ENCODE data around the gene IFITM10.
"Not testable (repeated sequence)": the region's sequence is repeated elsewhere in the genome, so short reads cannot be mapped to it uniquely, and the experiment has no call there.

The IFITM10 gene

GRCh38 chr11:1776331-1776851, 26.0 kb upstream of the IFITM10 start:
- H3K27me3 ChIP-seq (ENCODE audit: control insufficient read depth, insufficient read depth, low read length) = no peaks in the 10 kb centered on the region
- H3K9ac ChIP-seq (ENCODE audit: low read depth, low read length) = no peak overlapping the region
- H3K4me3 ChIP-seq (ENCODE audit: low read depth, low read length) = no peak overlapping the region
- H3K9me3 ChIP-seq (ENCODE audit: control insufficient read depth, insufficient read depth, low read length) = no peaks in the 10 kb centered on the region
- H3K4me1 ChIP-seq (ENCODE audit: control insufficient read depth, insufficient read depth, low read length) = peaks cover 8% of the 10 kb centered on the region
- no peaks in the 10 kb centered on the region for H3K36me3 ChIP-seq (ENCODE audit: control insufficient read depth, insufficient read depth, low read length)

- Histone ChIP-seq H3K4me1 (ENCODE audit: control insufficient read depth, insufficient read depth, low read length) (peaks cover 8% of the 10 kb centered on the region), H3K4me3 (ENCODE audit: low read depth, low read length) (no peak overlapping the region), H3K27me3 (ENCODE audit: control insufficient read depth, insufficient read depth, low read length) (no peaks in the 10 kb centered on the region), H3K9me3 (ENCODE audit: control insufficient read depth, insufficient read depth, low read length) (no peaks in the 10 kb centered on the region), H3K9ac (ENCODE audit: low read depth, low read length) (no peak overlapping the region), H3K36me3 (ENCODE audit: control insufficient read depth, insufficient read depth, low read length) (no peaks in the 10 kb centered on the region)
These were observed 24.5 kb upstream of the IFITM10 start for GRCh38 chr11:1774886-1775285.

GRCh38 chr11:1773994-1774550, 23.7 kb upstream of the IFITM10 start:
- H3K4me1 ChIP-seq (ENCODE audit: control insufficient read depth, insufficient read depth, low read length) = peaks cover 8% of the 10 kb centered on the region
- no peak overlapping the region for H3K9ac ChIP-seq (ENCODE audit: low read depth, low read length)
- no peaks in the 10 kb centered on the region for H3K36me3 ChIP-seq (ENCODE audit: control insufficient read depth, insufficient read depth, low read length)
- no peaks in the 10 kb centered on the region for H3K9me3 ChIP-seq (ENCODE audit: control insufficient read depth, insufficient read depth, low read length)
- H3K4me3 ChIP-seq (ENCODE audit: low read depth, low read length) = no peak overlapping the region
- no peaks in the 10 kb centered on the region for H3K27me3 ChIP-seq (ENCODE audit: control insufficient read depth, insufficient read depth, low read length)

GRCh38 chr11:1773131-1773993, 23.0 kb upstream of the IFITM10 start:
- H3K36me3 ChIP-seq (ENCODE audit: control insufficient read depth, insufficient read depth, low read length) = no peaks in the 10 kb centered on the region
- H3K9me3 ChIP-seq (ENCODE audit: control insufficient read depth, insufficient read depth, low read length) = no peaks in the 10 kb centered on the region
- no peaks in the 10 kb centered on the region for H3K27me3 ChIP-seq (ENCODE audit: control insufficient read depth, insufficient read depth, low read length)
- H3K4me1 ChIP-seq (ENCODE audit: control insufficient read depth, insufficient read depth, low read length) = peaks cover 8% of the 10 kb centered on the region
- no peak overlapping the region for H3K9ac ChIP-seq (ENCODE audit: low read depth, low read length)
- H3K4me3 ChIP-seq (ENCODE audit: low read depth, low read length) = no peak overlapping the region

DNA sequence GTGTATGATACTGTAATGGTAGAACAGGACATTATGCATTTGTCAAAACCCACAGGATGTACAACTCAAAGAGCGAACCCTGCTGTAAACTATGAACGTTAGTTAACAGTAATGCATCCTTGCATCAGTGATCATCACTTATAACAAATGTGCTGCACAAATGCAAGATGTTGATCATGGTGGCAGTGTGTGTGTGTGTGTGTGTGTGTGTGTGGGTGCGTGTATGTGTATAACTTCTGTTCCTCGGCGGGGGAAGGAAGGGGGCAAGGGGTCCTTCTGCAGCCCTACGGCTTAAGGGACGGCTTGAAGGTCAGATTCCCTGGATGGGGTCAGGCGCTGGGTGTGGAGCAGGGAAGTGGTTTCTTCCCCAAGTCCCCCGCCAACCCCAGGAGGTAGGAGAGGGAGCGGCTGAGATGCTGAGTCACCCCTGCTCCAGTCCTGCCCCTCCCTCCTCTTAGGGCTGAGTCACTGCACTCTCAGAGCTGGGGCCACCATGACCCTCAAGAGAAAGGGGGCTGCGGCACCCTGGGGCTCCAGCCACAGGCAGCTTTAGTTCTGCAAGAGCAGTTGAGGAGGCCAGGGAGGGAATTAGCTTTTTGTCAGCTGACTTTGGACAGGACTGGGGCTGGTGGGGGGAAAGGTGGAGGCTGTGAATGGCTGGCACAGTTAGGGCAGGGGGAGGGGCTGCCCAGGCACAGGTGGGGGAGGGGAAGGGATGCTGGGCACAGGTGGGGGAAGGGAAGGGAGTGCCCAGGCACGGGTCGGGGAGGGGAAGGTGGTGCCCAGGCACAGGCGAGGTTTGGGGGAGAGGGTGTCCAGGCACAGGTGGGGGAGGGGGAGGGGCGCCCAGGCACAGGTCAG, 22.1 kb upstream of the IFITM10 start:
- Histone ChIP-seq H3K4me3 (ENCODE audit: low read depth, low read length) (peak overlapping the region; percentile 11), H3K9ac (ENCODE audit: low read depth, low read length) (no peak overlapping the region), H3K27me3 (ENCODE audit: control insufficient read depth, insufficient read depth, low read length) (no peaks in the 10 kb centered on the region), H3K4me1 (ENCODE audit: control insufficient read depth, insufficient read depth, low read length) (peaks cover 8% of the 10 kb centered on the region), H3K9me3 (ENCODE audit: control insufficient read depth, insufficient read depth, low read length) (no peaks in the 10 kb centered on the region), H3K36me3 (ENCODE audit: control insufficient read depth, insufficient read depth, low read length) (no peaks in the 10 kb centered on the region)

- Histone ChIP-seq H3K27me3 (ENCODE audit: control insufficient read depth, insufficient read depth, low read length) (no peaks in the 10 kb centered on the region), H3K9me3 (ENCODE audit: control insufficient read depth, insufficient read depth, low read length) (no peaks in the 10 kb centered on the region), H3K4me3 (ENCODE audit: low read depth, low read length) (no peak overlapping the region), H3K36me3 (ENCODE audit: control insufficient read depth, insufficient read depth, low read length) (no peaks in the 10 kb centered on the region), H3K4me1 (ENCODE audit: control insufficient read depth, insufficient read depth, low read length) (peaks cover 8% of the 10 kb centered on the region), H3K9ac (ENCODE audit: low read depth, low read length) (no peak overlapping the region)
These were observed 21.3 kb upstream of the IFITM10 start for GRCh38 chr11:1771700-1772099.

GRCh38 chr11:1771273-1771672, 20.9 kb upstream of the IFITM10 start:
- H3K4me3 ChIP-seq (ENCODE audit: low read depth, low read length) = no peak overlapping the region
- no peaks in the 10 kb centered on the region for H3K36me3 ChIP-seq (ENCODE audit: control insufficient read depth, insufficient read depth, low read length)
- no peaks in the 10 kb centered on the region for H3K9me3 ChIP-seq (ENCODE audit: control insufficient read depth, insufficient read depth, low read length)
- H3K27me3 ChIP-seq (ENCODE audit: control insufficient read depth, insufficient read depth, low read length) = no peaks in the 10 kb centered on the region
- H3K4me1 ChIP-seq (ENCODE audit: control insufficient read depth, insufficient read depth, low read length) = peaks cover 8% of the 10 kb centered on the region
- no peak overlapping the region for H3K9ac ChIP-seq (ENCODE audit: low read depth, low read length)

GRCh38 chr11:1770528-1770927, 20.1 kb upstream of the IFITM10 start:
- Histone ChIP-seq H3K27me3 (ENCODE audit: control insufficient read depth, insufficient read depth, low read length) (no peaks in the 10 kb centered on the region), H3K36me3 (ENCODE audit: control insufficient read depth, insufficient read depth, low read length) (no peaks in the 10 kb centered on the region), H3K4me1 (ENCODE audit: control insufficient read depth, insufficient read depth, low read length) (peaks cover 8% of the 10 kb centered on the region), H3K4me3 (ENCODE audit: low read depth, low read length) (no peak overlapping the region), H3K9ac (ENCODE audit: low read depth, low read length) (no peak overlapping the region), H3K9me3 (ENCODE audit: control insufficient read depth, insufficient read depth, low read length) (no peaks in the 10 kb centered on the region)

GRCh38 chr11:1770061-1770460, 19.7 kb upstream of the IFITM10 start:
- Histone ChIP-seq H3K36me3 (ENCODE audit: control insufficient read depth, insufficient read depth, low read length) (no peaks in the 10 kb centered on the region), H3K4me1 (ENCODE audit: control insufficient read depth, insufficient read depth, low read length) (peaks cover 8% of the 10 kb centered on the region), H3K9me3 (ENCODE audit: control insufficient read depth, insufficient read depth, low read length) (no peaks in the 10 kb centered on the region), H3K9ac (ENCODE audit: low read depth, low read length) (no peak overlapping the region), H3K27me3 (ENCODE audit: control insufficient read depth, insufficient read depth, low read length) (no peaks in the 10 kb centered on the region), H3K4me3 (ENCODE audit: low read depth, low read length) (no peak overlapping the region)

- not testable (repeated sequence) for H3K27me3 ChIP-seq (ENCODE audit: control insufficient read depth, insufficient read depth, low read length); H3K9ac ChIP-seq (ENCODE audit: low read depth, low read length); H3K4me3 ChIP-seq (ENCODE audit: low read depth, low read length); H3K36me3 ChIP-seq (ENCODE audit: control insufficient read depth, insufficient read depth, low read length); H3K9me3 ChIP-seq (ENCODE audit: control insufficient read depth, insufficient read depth, low read length); H3K4me1 ChIP-seq (ENCODE audit: control insufficient read depth, insufficient read depth, low read length)
These were observed 19.0 kb upstream of the IFITM10 start for GRCh38 chr11:1769304-1769936.

DNA sequence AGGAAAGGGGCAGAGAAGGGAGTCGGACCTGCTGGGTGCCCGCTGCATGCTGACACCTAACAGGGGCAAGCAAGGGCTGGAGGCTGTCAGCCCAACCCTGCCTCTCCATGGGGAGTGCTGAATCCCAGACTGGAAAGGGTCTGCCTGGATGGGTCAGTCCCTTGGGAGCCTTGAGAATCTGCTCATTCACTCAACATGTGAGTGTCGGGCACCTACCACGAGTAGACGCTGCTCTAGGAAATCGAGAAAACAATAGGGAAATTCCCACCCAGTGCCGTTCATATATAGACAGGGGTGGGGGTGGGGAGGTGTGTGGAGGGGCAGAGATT, 17.7 kb upstream of the IFITM10 start:
- Histone ChIP-seq H3K9ac (ENCODE audit: low read depth, low read length) (no peak overlapping the region), H3K9me3 (ENCODE audit: control insufficient read depth, insufficient read depth, low read length) (no peaks in the 10 kb centered on the region), H3K4me1 (ENCODE audit: control insufficient read depth, insufficient read depth, low read length) (peaks cover 4% of the 10 kb centered on the region), H3K36me3 (ENCODE audit: control insufficient read depth, insufficient read depth, low read length) (no peaks in the 10 kb centered on the region), H3K27me3 (ENCODE audit: control insufficient read depth, insufficient read depth, low read length) (peaks cover 2% of the 10 kb centered on the region), H3K4me3 (ENCODE audit: low read depth, low read length) (no peak overlapping the region)
